ENCODE measurements around the gene STARD3. TPM values are rescaled to one million over a fixed set of nuclear protein-coding genes. Genes with fewer than 3 reads are reported as not detected.

STARD3 gene
- total RNA-seq, 1 experiment from 2014 or later: 2,579 TPM

GRCh38 chr17:39671651-39672521 lies 34.9 kb downstream of the STARD3 start:
- intact Hi-C loops (cut with micrococcal nuclease; ENCODE audit: unreplicated experiment): loop anchor here (1.0 kb wide), 7 partner anchors 38 to 287 kb away; no protein-coding TSS in a partner anchor
- TF ChIP-seq CTCF (IDR thresholded peaks at IDR 0.05; ENCODE audit: unreplicated experiment): no peak
- Mint-ChIP-seq H3K9me3 (ENCODE audit: low read depth, unreplicated experiment) (no peaks in the 10 kb centered on the region), H3K4me3 (ENCODE audit: low read depth, unreplicated experiment) (no peak overlapping the region), H3K36me3 (ENCODE audit: insufficient read depth, unreplicated experiment) (peaks cover 72% of the 10 kb centered on the region), H3K27me3 (ENCODE audit: unreplicated experiment) (peaks cover 51% of the 10 kb centered on the region), H3K27ac (ENCODE audit: unreplicated experiment) (peak overlapping the region; percentile 1), H3K4me1 (ENCODE audit: low read depth, unreplicated experiment) (peaks cover 67% of the 10 kb centered on the region)
- TSS peak; percentile 70 for BruUV-seq (replicated peaks)
- CTCF ChIA-PET: interaction anchor here (0.5 to 161.2 kb wide), 37 partner anchors 43 to 863 kb away, joined by 3 to 42089 read pairs (median 5); partner anchors contain the start of genes CDK12, ERBB2, GRB7 and GSDMA
- peak; percentile 100 for DNase-seq

- Mint-ChIP-seq H3K27ac (ENCODE audit: unreplicated experiment) (peak overlapping the region; percentile 1), H3K36me3 (ENCODE audit: insufficient read depth, unreplicated experiment) (peaks cover 75% of the 10 kb centered on the region), H3K9me3 (ENCODE audit: low read depth, unreplicated experiment) (no peaks in the 10 kb centered on the region), H3K4me3 (ENCODE audit: low read depth, unreplicated experiment) (no peak overlapping the region), H3K27me3 (ENCODE audit: unreplicated experiment) (peaks cover 42% of the 10 kb centered on the region), H3K4me1 (ENCODE audit: low read depth, unreplicated experiment) (peaks cover 70% of the 10 kb centered on the region)
- CTCF ChIA-PET: interaction anchor here (0.6 to 161.2 kb wide), 33 partner anchors 42 to 862 kb away, joined by 3 to 42089 read pairs (median 13); partner anchors contain the start of genes CDK12, ERBB2, GRB7 and GSDMA
- BruUV-seq (replicated peaks): no TSS peak
- TF ChIP-seq CTCF (IDR thresholded peaks at IDR 0.05; ENCODE audit: unreplicated experiment): no peak
- intact Hi-C loops (cut with micrococcal nuclease; ENCODE audit: unreplicated experiment): loop anchor here (1.0 kb wide), 7 partner anchors 38 to 287 kb away; no protein-coding TSS in a partner anchor
- DNase-seq: peak; percentile 89
Observed at GRCh38 chr17:39672522-39673334, 35.8 kb downstream of the STARD3 start.

- peak; percentile 87 for DNase-seq
- H3K4me3 Mint-ChIP-seq (ENCODE audit: low read depth, unreplicated experiment): no peak overlapping the region
- peak overlapping the region; percentile 1 for H3K27ac Mint-ChIP-seq (ENCODE audit: unreplicated experiment)
- peaks cover 73% of the 10 kb centered on the region for H3K4me1 Mint-ChIP-seq (ENCODE audit: low read depth, unreplicated experiment)
- CTCF ChIA-PET: interaction anchor here (0.6 to 161.2 kb wide), 20 partner anchors 41 to 745 kb away, joined by 3 to 42089 read pairs (median 22); partner anchors contain the start of genes ERBB2, GRB7, GSDMA and GSDMB
- TF ChIP-seq CTCF (IDR thresholded peaks at IDR 0.05; ENCODE audit: unreplicated experiment): no peak
- peaks cover 75% of the 10 kb centered on the region for H3K36me3 Mint-ChIP-seq (ENCODE audit: insufficient read depth, unreplicated experiment)
- peaks cover 35% of the 10 kb centered on the region for H3K27me3 Mint-ChIP-seq (ENCODE audit: unreplicated experiment)
- intact Hi-C loops (cut with micrococcal nuclease; ENCODE audit: unreplicated experiment): no loop called here
- no TSS peak for BruUV-seq (replicated peaks)
- H3K9me3 Mint-ChIP-seq (ENCODE audit: low read depth, unreplicated experiment): no peaks in the 10 kb centered on the region
Observed at GRCh38 chr17:39673335-39674081, 36.6 kb downstream of the STARD3 start.

Data from Calu3 (cell line).